CD4-positive, alpha-beta memory T cell (primary cell): ENCODE results near the gene PLD1. TPM values are rescaled to one million over a fixed set of nuclear protein-coding genes. Genes with fewer than 3 reads are reported as not detected.
"Not testable (repeated sequence)": the region's sequence is repeated elsewhere in the genome, so short reads cannot be mapped to it uniquely, and the experiment has no call there.

Experiments used
- CTCF ChIA-PET: fragments of 350-600 bp; sonication (Branson Sonifier 250); formaldehyde crosslinking; loops from one replicate; lab custom pipeline; 2021; ENCODE audit warnings: inconsistent platforms; ENCODE audit not compliant: partially characterized antibody; lab: Charles Lee
- POLR2A ChIA-PET: fragments of 350-600 bp; sonication (Branson Sonifier 250); formaldehyde crosslinking; loops from one replicate; lab custom pipeline; 2021; ENCODE audit not compliant: partially characterized antibody; lab: Charles Lee
- DNase-seq, 5 donors: peaks; one replicate each; pipeline versions ENCODE4 v3.0.0 to v3.0.0-alpha.2; 2020 to 2022; ENCODE audit warnings: mixed read lengths in 1 of 5
- H3K27ac ChIP-seq: one replicate; pipeline ENCODE4 v1.7.0; 2013; ENCODE audit warnings: low read depth, low read length
- H3K27me3 ChIP-seq: 2 replicates; pipeline ENCODE4 v1.7.0; 2013; ENCODE audit warnings: mild to moderate bottlenecking, low read length, moderate library complexity; ENCODE audit not compliant: insufficient read depth
- H3K36me3 ChIP-seq: 2 replicates; pipeline ENCODE4 v1.7.0; 2013; ENCODE audit warnings: mild to moderate bottlenecking, low read length, moderate library complexity; ENCODE audit not compliant: insufficient read depth
- H3K4me1 ChIP-seq: 2 replicates; pipeline ENCODE4 v1.7.0; 2013; ENCODE audit warnings: mild to moderate bottlenecking, low read length, moderate library complexity; ENCODE audit not compliant: insufficient read depth
- H3K4me3 ChIP-seq, 2 donors: one replicate each; pipeline ENCODE4 v1.7.0; 2013; ENCODE audit warnings: low read length in 2 of 2, mild to moderate bottlenecking in 1 of 2
- H3K9me3 ChIP-seq, 2 donors: one replicate each; pipeline ENCODE4 v1.7.0; 2013; ENCODE audit warnings: low read length in 2 of 2, control low read depth in 1 of 2; ENCODE audit not compliant: control insufficient read depth in 1 of 2
- H3K27ac Mint-ChIP-seq, 7 donors: one replicate each; pipeline ENCODE4 v1.8.0; 2020 to 2021; ENCODE audit warnings: mixed read lengths in 7 of 7, mild to moderate bottlenecking in 6 of 7, inconsistent platforms in 3 of 7, moderate library complexity in 3 of 7
- H3K27me3 Mint-ChIP-seq, 2 donors: one replicate each; pipeline ENCODE4 v1.8.0; 2020 to 2021; ENCODE audit warnings: mixed read lengths in 2 of 2
- H3K36me3 Mint-ChIP-seq, 2 donors: one replicate each; pipeline ENCODE4 v1.8.0; 2020 to 2021; ENCODE audit warnings: mixed read lengths in 2 of 2, inconsistent platforms in 1 of 2, mild to moderate bottlenecking in 1 of 2
- H3K4me1 Mint-ChIP-seq, 4 donors: one replicate each; pipeline ENCODE4 v1.8.0; 2020 to 2021; ENCODE audit warnings: mixed read lengths in 4 of 4, mild to moderate bottlenecking in 1 of 4
- H3K4me3 Mint-ChIP-seq, 8 donors: one replicate each; pipeline ENCODE4 v1.8.0; 2020 to 2021; ENCODE audit warnings: mixed read lengths in 8 of 8, mild to moderate bottlenecking in 7 of 8, moderate library complexity in 6 of 8, inconsistent platforms in 3 of 8
- H3K9me3 Mint-ChIP-seq, 8 donors: one replicate each; pipeline ENCODE4 v1.8.0; 2020 to 2021; ENCODE audit warnings: mixed read lengths in 8 of 8, mild to moderate bottlenecking in 5 of 8, inconsistent platforms in 3 of 8, moderate library complexity in 1 of 8
- intact Hi-C: fragments of 100-400 bp; cut with micrococcal nuclease; formaldehyde crosslinking; loops from one replicate; pipeline ENCODE4 v1.15.1; 2023
- polyA plus RNA-seq, 2 donors: library from polyadenylated mRNA; unstranded; fragments of 300-500 nt; fragmentation: Illumina TruSeq; gene quantifications; one replicate each; pipeline ENCODE4 v1.2.3, GENCODE V29; 2021
- total RNA-seq, 2 experiments: library from RNA; stranded (reverse); gene quantifications; one replicate each; pipeline ENCODE4 v1.2.3, GENCODE V29; 2021

PLD1 gene
- total and polyA plus RNA-seq, 4 experiments from 2014 or later: 1.2 to 2.0 (median 1.3) TPM; not detected in 1

GRCh38 chr3:171699601-171700000 lies 110.7 kb downstream of the PLD1 start:
- H3K27ac ChIP-seq: no peak overlapping the region
- Mint-ChIP-seq H3K27ac (no peak overlapping the region), H3K9me3 (peaks cover 0 to 7% (median 4%) of the 10 kb centered on the region in 8 donors), H3K4me3 (no peak overlapping the region), H3K4me1 (no peaks in the 10 kb centered on the region), H3K36me3 (peaks cover 0 to 4% of the 10 kb centered on the region in 2 donors), H3K27me3 (peaks cover 12 to 13% of the 10 kb centered on the region in 2 donors)
- DNase-seq: no peak
- H3K27me3 ChIP-seq: no peaks in the 10 kb centered on the region
- H3K4me3 ChIP-seq: no peak overlapping the region
- no peaks in the 10 kb centered on the region for H3K36me3 ChIP-seq
- intact Hi-C loops: no loop called here
- ChIA-PET CTCF (no interaction called here), POLR2A (no interaction called here)
- no peaks in the 10 kb centered on the region for H3K9me3 ChIP-seq
- no peaks in the 10 kb centered on the region for H3K4me1 ChIP-seq

- H3K4me3 Mint-ChIP-seq: no peak overlapping the region
- peaks cover 0 to 4% of the 10 kb centered on the region in 2 donors for H3K36me3 Mint-ChIP-seq
- intact Hi-C loops: no loop called here
- no peak overlapping the region for H3K27ac Mint-ChIP-seq
- DNase-seq: no peak
- H3K4me1 ChIP-seq: no peaks in the 10 kb centered on the region
- no peaks in the 10 kb centered on the region for H3K36me3 ChIP-seq
- no peaks in the 10 kb centered on the region for H3K9me3 ChIP-seq
- H3K27ac ChIP-seq: no peak overlapping the region
- peaks cover 0 to 2% (median 0%) of the 10 kb centered on the region in 8 donors for H3K9me3 Mint-ChIP-seq
- no peaks in the 10 kb centered on the region for H3K27me3 ChIP-seq
- H3K27me3 Mint-ChIP-seq: peaks cover 9 to 18% of the 10 kb centered on the region in 2 donors
- H3K4me1 Mint-ChIP-seq: no peaks in the 10 kb centered on the region
- CTCF ChIA-PET: interaction anchor here (0.8 kb wide), 1 partner anchor 9 kb away, joined by 3 read pairs; no protein-coding TSS in a partner anchor
- POLR2A ChIA-PET: no interaction called here
- no peak overlapping the region for H3K4me3 ChIP-seq
These were observed 113.5 kb downstream of the PLD1 start for GRCh38 chr3:171696805-171697204.

GRCh38 chr3:171695426-171695825 lies 114.9 kb downstream of the PLD1 start:
- Histone ChIP-seq H3K4me1 (no peaks in the 10 kb centered on the region), H3K27ac (no peak overlapping the region), H3K36me3 (no peaks in the 10 kb centered on the region), H3K9me3 (no peaks in the 10 kb centered on the region), H3K4me3 (no peak overlapping the region), H3K27me3 (no peaks in the 10 kb centered on the region)
- ChIA-PET CTCF (no interaction called here), POLR2A (no interaction called here)
- peaks cover 0 to 4% (median under 1%) of the 10 kb centered on the region in 4 donors for H3K4me1 Mint-ChIP-seq
- no peak overlapping the region for H3K27ac Mint-ChIP-seq
- H3K36me3 Mint-ChIP-seq: peaks cover 0 to 4% of the 10 kb centered on the region in 2 donors
- no peak for DNase-seq
- intact Hi-C loops: no loop called here
- no peak overlapping the region for H3K4me3 Mint-ChIP-seq
- peaks cover 9 to 19% of the 10 kb centered on the region in 2 donors for H3K27me3 Mint-ChIP-seq
- peaks cover 0 to 3% (median 0%) of the 10 kb centered on the region in 8 donors for H3K9me3 Mint-ChIP-seq

- no peak overlapping the region for H3K4me3 ChIP-seq
- H3K4me1 ChIP-seq: no peaks in the 10 kb centered on the region
- Mint-ChIP-seq H3K27me3 (peaks cover 6 to 16% of the 10 kb centered on the region in 2 donors), H3K4me3 (no peak overlapping the region), H3K27ac (no peak overlapping the region), H3K4me1 (peaks cover 0 to 7% (median 4%) of the 10 kb centered on the region in 4 donors), H3K9me3 (peaks cover 0 to 2% (median 0%) of the 10 kb centered on the region in 8 donors), H3K36me3 (peaks cover 0 to 4% of the 10 kb centered on the region in 2 donors)
- no peak for DNase-seq
- no peaks in the 10 kb centered on the region for H3K9me3 ChIP-seq
- ChIA-PET CTCF (no interaction called here), POLR2A (no interaction called here)
- no peak overlapping the region for H3K27ac ChIP-seq
- H3K36me3 ChIP-seq: no peaks in the 10 kb centered on the region
- intact Hi-C loops: no loop called here
- no peaks in the 10 kb centered on the region for H3K27me3 ChIP-seq
These were observed 115.4 kb downstream of the PLD1 start for GRCh38 chr3:171694888-171695287.

- not testable (repeated sequence) for H3K4me3 Mint-ChIP-seq, H3K36me3 ChIP-seq, H3K4me3 ChIP-seq
These were observed 117.7 kb downstream of the PLD1 start for GRCh38 chr3:171692551-171692950.

GRCh38 chr3:171691485-171691884 lies 118.8 kb downstream of the PLD1 start:
- H3K9me3 Mint-ChIP-seq: peaks cover 0 to 2% (median 0%) of the 10 kb centered on the region in 8 donors
- CTCF ChIA-PET: no interaction called here
- H3K27me3 Mint-ChIP-seq: peaks cover 0 to 8% of the 10 kb centered on the region in 2 donors
- Histone ChIP-seq H3K27ac (no peak overlapping the region), H3K36me3 (no peaks in the 10 kb centered on the region), H3K4me3 (no peak overlapping the region), H3K4me1 (no peaks in the 10 kb centered on the region), H3K9me3 (no peaks in the 10 kb centered on the region), H3K27me3 (no peaks in the 10 kb centered on the region)
- H3K27ac Mint-ChIP-seq: no peak overlapping the region
- H3K4me3 Mint-ChIP-seq: no peak overlapping the region
- intact Hi-C loops: no loop called here
- peaks cover 0 to 7% (median 4%) of the 10 kb centered on the region in 4 donors for H3K4me1 Mint-ChIP-seq
- DNase-seq: no peak
- peaks cover 0 to 4% of the 10 kb centered on the region in 2 donors for H3K36me3 Mint-ChIP-seq
- POLR2A ChIA-PET: no interaction called here

More at GRCh38 chr3:171692551-171692950, 117.7 kb downstream of the PLD1 start:
- H3K27ac Mint-ChIP-seq, H3K4me1 ChIP-seq, H3K9me3 Mint-ChIP-seq, DNase-seq, H3K9me3 ChIP-seq, CTCF ChIA-PET, intact Hi-C loops, POLR2A ChIA-PET, H3K36me3 Mint-ChIP-seq, H3K27ac ChIP-seq, H3K27me3 ChIP-seq, H3K4me1 Mint-ChIP-seq: not testable (repeated sequence)
- peaks cover 2 to 10% of the 10 kb centered on the region in 2 donors for H3K27me3 Mint-ChIP-seq

GRCh38 chr3:171690281-171690680 lies 120.0 kb downstream of the PLD1 start:
- H3K4me3 ChIP-seq: no peak overlapping the region
- ChIA-PET CTCF (no interaction called here), POLR2A (no interaction called here)
- H3K27me3 ChIP-seq: no peaks in the 10 kb centered on the region
- Mint-ChIP-seq H3K9me3 (peaks cover 0 to 2% (median 0%) of the 10 kb centered on the region in 8 donors), H3K27ac (peak overlapping the region in 2 of 7 donors; percentile 1 to 47), H3K4me3 (no peak overlapping the region), H3K27me3 (peaks cover 4 to 9% of the 10 kb centered on the region in 2 donors), H3K36me3 (no peaks in the 10 kb centered on the region), H3K4me1 (peaks cover 0 to 7% (median 4%) of the 10 kb centered on the region in 4 donors)
- H3K9me3 ChIP-seq: no peaks in the 10 kb centered on the region
- intact Hi-C loops: no loop called here
- H3K27ac ChIP-seq: no peak overlapping the region
- no peaks in the 10 kb centered on the region for H3K4me1 ChIP-seq
- DNase-seq: no peak
- H3K36me3 ChIP-seq: no peaks in the 10 kb centered on the region
